Activated naive CD4-positive, alpha-beta T cell treated with anti-CD3 and anti-CD28 coated beads for 36 hours (primary cell): ENCODE data around the gene SPG21. TPM values are rescaled to one million over a fixed set of nuclear protein-coding genes. Genes with fewer than 3 reads are reported as not detected.
"Not testable (repeated sequence)": the region's sequence is repeated elsewhere in the genome, so short reads cannot be mapped to it uniquely, and the experiment has no call there.

Source experiments
- CTCF ChIA-PET: fragments of 350-600 bp; sonication (Branson Sonifier 250); formaldehyde crosslinking; loops from one replicate; lab custom pipeline; 2021; ENCODE audit warnings: antibody characterized with exemption; lab: Charles Lee
- DNase-seq: peaks from one replicate; pipeline ENCODE4 v3.0.0-alpha.2; 2020
- H3K27ac Mint-ChIP-seq: one replicate; pipeline ENCODE4 v1.8.0; 2021; ENCODE audit warnings: mild to moderate bottlenecking, mixed read lengths
- H3K27me3 Mint-ChIP-seq: one replicate; pipeline ENCODE4 v1.8.0; 2021; ENCODE audit warnings: low read depth, mixed read lengths
- H3K36me3 Mint-ChIP-seq: one replicate; pipeline ENCODE4 v1.8.0; 2021; ENCODE audit warnings: low read depth, mixed read lengths
- H3K4me1 Mint-ChIP-seq: one replicate; pipeline ENCODE4 v1.8.0; 2021; ENCODE audit warnings: low read depth, mixed read lengths
- H3K4me3 Mint-ChIP-seq: one replicate; pipeline ENCODE4 v1.8.0; 2021; ENCODE audit warnings: mild to moderate bottlenecking, moderate library complexity, mixed read lengths
- H3K9me3 Mint-ChIP-seq: one replicate; pipeline ENCODE4 v1.8.0; 2021; ENCODE audit warnings: mixed read lengths
- intact Hi-C: fragments of 100-400 bp; cut with micrococcal nuclease; formaldehyde crosslinking; loops from one replicate; pipeline ENCODE4 v1.15.1; 2023
- total RNA-seq, 2 experiments: library from RNA; stranded (reverse); gene quantifications; one replicate each; pipeline ENCODE4 v1.2.3, GENCODE V29; 2021

The SPG21 gene
- total RNA-seq, 2 experiments from 2014 or later = 67.7 to 68.0 TPM

DNA sequence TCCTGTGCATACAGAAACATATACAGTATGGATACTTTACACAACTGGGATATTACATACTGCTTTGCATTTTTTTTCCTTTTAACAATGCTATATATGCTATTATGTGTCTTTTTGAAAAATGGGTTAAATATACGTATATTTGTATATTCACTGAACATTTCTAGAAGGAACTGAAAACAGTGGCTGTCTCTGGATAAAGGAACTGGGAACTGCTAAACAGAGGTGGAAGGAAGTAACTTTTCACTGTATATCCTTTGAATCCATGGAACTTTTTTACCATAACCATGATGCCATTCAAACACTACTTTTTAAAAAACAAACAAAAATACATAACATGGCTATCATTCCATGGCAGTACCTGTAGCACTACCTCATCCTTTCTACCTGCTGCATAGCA, 37.9 kb upstream of the SPG21 start:
- peaks cover 16% of the 10 kb centered on the region for H3K36me3 Mint-ChIP-seq
- intact Hi-C loops = no loop called here

DNA sequence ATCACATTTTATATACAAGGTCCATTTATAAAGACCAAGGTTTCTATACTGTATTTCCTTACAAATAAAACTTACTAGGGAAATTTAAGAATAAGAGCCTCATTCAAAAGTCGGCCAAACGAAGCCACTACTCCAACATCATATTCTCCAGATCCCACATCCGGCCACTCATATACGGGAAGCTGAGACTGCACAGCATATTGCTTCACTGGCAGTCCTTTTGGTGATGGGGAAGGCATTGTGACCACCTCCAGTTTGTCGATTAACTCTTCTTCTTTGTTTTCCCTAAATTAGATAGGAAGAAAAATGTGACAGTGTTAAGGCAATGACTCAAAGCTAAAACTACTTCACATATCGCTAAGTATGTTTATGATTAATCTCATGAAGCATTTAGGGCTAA, 37.0 kb upstream of the SPG21 start:
- no peak for DNase-seq
- CTCF ChIA-PET = interaction anchor here (0.6 kb wide), 1 partner anchor 60 kb away, joined by 4 read pairs; no protein-coding TSS in a partner anchor
- peaks cover 16% of the 10 kb centered on the region for H3K36me3 Mint-ChIP-seq
- intact Hi-C loops = no loop called here
- peaks cover under 1% of the 10 kb centered on the region for H3K27me3 Mint-ChIP-seq
- no peaks in the 10 kb centered on the region for H3K9me3 Mint-ChIP-seq
- no peak overlapping the region for H3K4me3 Mint-ChIP-seq
- H3K4me1 Mint-ChIP-seq = peaks cover 14% of the 10 kb centered on the region
- no peak overlapping the region for H3K27ac Mint-ChIP-seq

More for the DNA sequence above, 37.9 kb upstream of the SPG21 start:
- Mint-ChIP-seq H3K27ac (no peak overlapping the region), H3K27me3 (peaks cover 5% of the 10 kb centered on the region), H3K9me3 (no peaks in the 10 kb centered on the region), H3K4me3 (peak overlapping the region; percentile 87), H3K4me1 (peaks cover 14% of the 10 kb centered on the region)
- no peak for DNase-seq
- CTCF ChIA-PET = interaction anchor here (0.6 kb wide), 1 partner anchor 60 kb away, joined by 4 read pairs; no protein-coding TSS in a partner anchor

DNA sequence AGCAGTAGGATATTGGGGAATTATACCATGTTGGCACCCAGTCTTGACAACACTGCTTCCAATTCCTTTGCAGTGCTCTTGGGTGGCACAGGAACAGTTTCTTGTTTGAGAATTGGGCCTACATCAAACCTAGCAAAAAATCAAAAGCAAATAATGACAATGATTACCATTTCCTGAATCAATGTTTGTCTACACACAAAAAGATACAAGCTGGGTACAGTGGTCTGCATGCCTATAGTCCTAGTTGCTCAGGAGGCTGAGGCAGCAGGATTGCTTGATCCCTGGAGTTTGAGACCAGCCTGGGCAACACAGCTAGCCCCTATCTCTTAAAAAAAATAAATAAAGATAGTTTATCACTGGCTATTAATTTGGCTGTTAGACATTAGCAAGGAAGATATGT, 31.8 kb upstream of the SPG21 start:
- DNase-seq = no peak
- no peak overlapping the region for H3K27ac Mint-ChIP-seq
- CTCF ChIA-PET = no interaction called here
- no peak overlapping the region for H3K4me3 Mint-ChIP-seq
- peaks cover 32% of the 10 kb centered on the region for H3K36me3 Mint-ChIP-seq
- no peaks in the 10 kb centered on the region for H3K27me3 Mint-ChIP-seq
- intact Hi-C loops = no loop called here
- no peaks in the 10 kb centered on the region for H3K4me1 Mint-ChIP-seq
- no peaks in the 10 kb centered on the region for H3K9me3 Mint-ChIP-seq

DNA sequence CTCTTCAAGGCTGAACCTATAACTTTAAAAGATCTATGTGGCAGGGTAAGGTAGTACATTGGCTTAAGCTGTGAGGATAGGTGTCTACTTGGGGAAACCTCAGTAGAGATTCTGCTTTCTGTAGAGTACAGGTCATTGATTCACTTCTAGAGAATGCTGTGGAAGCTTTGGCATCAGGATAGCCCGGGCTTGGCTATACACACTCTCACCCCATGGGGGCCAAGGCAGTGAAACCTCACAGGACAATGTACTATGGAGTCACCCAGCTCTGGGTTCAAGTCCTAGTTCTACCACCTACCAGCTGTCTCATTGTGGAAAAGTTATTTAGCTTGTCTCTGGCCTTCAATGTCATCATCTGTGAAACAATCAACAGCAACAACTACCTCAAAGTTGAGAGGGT, 30.7 kb upstream of the SPG21 start:
- Mint-ChIP-seq H3K36me3 (peaks cover 36% of the 10 kb centered on the region), H3K4me3 (no peak overlapping the region), H3K27me3 (no peaks in the 10 kb centered on the region), H3K4me1 (no peaks in the 10 kb centered on the region), H3K27ac (no peak overlapping the region), H3K9me3 (no peaks in the 10 kb centered on the region)
- CTCF ChIA-PET = interaction anchor here (0.7 to 1.0 kb wide), 3 partner anchors 13 to 266 kb away, joined by 3 to 4 read pairs (median 3); partner anchors contain the start of gene PARP16
- intact Hi-C loops = no loop called here
- no peak for DNase-seq

DNA sequence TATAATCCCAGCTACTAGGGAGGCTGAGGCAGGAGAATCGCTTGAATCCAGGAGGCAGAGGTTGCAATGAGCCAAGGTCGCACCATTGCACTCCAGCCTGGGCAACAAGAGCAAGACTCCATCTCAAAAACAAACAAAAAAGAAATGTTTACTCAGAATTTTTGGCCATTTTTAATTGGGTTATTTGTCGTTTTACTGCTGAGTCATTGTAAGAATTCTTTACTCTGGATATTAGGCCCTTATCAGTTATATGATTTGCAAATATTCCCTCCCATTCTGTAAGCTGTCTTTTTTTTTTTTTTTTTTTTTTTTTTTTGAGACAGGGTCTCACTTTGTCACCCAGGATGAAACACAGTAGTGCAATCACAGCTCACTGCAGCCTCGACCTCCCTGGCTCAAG, 21.5 kb upstream of the SPG21 start:
- CTCF ChIA-PET = interaction anchor here (0.5 to 0.6 kb wide), 2 partner anchors 77 to 142 kb away, joined by 3 read pairs; no protein-coding TSS in a partner anchor
- H3K9me3 Mint-ChIP-seq, DNase-seq, intact Hi-C loops, H3K27me3 Mint-ChIP-seq, H3K4me3 Mint-ChIP-seq, H3K4me1 Mint-ChIP-seq: not testable (repeated sequence)
- Mint-ChIP-seq H3K27ac (peak overlapping the region; percentile 24), H3K36me3 (peaks cover 31% of the 10 kb centered on the region)

DNA sequence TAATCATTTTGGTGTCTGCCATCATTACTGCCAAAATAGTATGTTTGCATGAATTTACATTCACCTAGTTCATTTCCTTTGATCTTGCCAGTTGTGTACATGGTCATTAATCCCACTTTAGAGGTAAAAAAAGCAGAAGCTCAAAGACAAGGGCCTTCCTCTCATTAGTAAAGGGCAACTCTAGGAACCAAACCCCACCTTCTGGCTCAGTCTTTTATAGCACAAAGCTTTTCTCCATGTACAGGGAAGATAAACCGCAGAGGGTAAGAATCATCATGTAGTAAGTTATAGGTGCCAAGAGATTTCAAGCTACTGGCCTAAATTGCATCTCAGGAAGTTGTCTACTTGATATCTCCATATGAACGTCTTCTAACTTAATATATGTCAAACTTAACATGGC, 19.3 kb upstream of the SPG21 start:
- no peak for DNase-seq
- H3K9me3 Mint-ChIP-seq = no peaks in the 10 kb centered on the region
- peaks cover 20% of the 10 kb centered on the region for H3K36me3 Mint-ChIP-seq
- no peaks in the 10 kb centered on the region for H3K4me1 Mint-ChIP-seq
- H3K4me3 Mint-ChIP-seq = no peak overlapping the region
- H3K27me3 Mint-ChIP-seq = no peaks in the 10 kb centered on the region
- CTCF ChIA-PET = interaction anchor here (0.6 to 0.9 kb wide), 3 partner anchors 93 to 277 kb away, joined by 3 read pairs; no protein-coding TSS in a partner anchor
- no peak overlapping the region for H3K27ac Mint-ChIP-seq
- intact Hi-C loops = no loop called here

DNA sequence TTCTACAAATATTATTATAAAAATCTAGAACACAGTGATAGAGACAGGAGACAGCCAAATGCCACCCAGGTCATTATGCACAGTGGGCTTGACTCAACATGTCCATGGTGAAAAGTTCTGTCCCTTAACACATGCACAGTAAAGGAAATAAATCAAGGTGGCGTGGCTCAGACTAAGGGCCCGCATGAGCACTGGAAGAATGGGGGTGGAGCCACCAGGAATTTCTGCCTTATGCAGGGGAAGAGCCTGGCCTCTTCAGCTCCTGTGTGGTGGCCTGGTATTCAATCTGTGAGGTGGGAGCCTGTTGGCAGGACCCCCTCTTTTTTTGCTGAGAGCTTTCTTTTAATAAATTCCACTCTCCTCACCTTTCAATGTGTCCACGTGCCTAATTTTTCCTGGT, 17.2 kb upstream of the SPG21 start:
- Mint-ChIP-seq H3K9me3 (no peaks in the 10 kb centered on the region), H3K27me3 (no peaks in the 10 kb centered on the region), H3K27ac (no peak overlapping the region), H3K4me1 (no peaks in the 10 kb centered on the region), H3K4me3 (no peak overlapping the region), H3K36me3 (peaks cover 8% of the 10 kb centered on the region)
- intact Hi-C loops = no loop called here
- DNase-seq = no peak
- CTCF ChIA-PET = no interaction called here

DNA sequence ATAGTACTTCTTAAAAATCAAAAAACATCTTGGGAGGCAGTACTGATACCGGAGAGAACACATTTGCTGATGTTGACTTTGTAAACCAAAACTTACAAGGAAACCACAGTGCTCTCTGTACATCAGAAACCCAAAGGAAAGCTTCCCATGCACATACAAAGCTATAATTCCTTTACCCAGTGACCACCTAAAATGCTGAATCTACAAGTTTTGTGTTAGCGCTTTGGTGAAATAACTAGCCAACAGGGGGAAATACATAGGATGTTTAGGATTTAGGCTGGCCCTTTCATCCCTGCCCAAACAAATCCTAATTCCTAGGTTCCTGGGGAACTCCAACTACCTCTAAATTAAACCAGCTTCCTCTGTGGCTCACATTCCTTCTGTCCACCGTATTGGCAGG, 15.3 kb upstream of the SPG21 start:
- Mint-ChIP-seq H3K4me1 (no peaks in the 10 kb centered on the region), H3K27me3 (no peaks in the 10 kb centered on the region), H3K27ac (no peak overlapping the region), H3K4me3 (no peak overlapping the region), H3K36me3 (peaks cover 7% of the 10 kb centered on the region), H3K9me3 (no peaks in the 10 kb centered on the region)
- no peak for DNase-seq
- intact Hi-C loops = no loop called here
- CTCF ChIA-PET = interaction anchor here (0.6 to 1.1 kb wide), 4 partner anchors 23 to 318 kb away, joined by 3 to 4 read pairs (median 3); no protein-coding TSS in a partner anchor

DNA sequence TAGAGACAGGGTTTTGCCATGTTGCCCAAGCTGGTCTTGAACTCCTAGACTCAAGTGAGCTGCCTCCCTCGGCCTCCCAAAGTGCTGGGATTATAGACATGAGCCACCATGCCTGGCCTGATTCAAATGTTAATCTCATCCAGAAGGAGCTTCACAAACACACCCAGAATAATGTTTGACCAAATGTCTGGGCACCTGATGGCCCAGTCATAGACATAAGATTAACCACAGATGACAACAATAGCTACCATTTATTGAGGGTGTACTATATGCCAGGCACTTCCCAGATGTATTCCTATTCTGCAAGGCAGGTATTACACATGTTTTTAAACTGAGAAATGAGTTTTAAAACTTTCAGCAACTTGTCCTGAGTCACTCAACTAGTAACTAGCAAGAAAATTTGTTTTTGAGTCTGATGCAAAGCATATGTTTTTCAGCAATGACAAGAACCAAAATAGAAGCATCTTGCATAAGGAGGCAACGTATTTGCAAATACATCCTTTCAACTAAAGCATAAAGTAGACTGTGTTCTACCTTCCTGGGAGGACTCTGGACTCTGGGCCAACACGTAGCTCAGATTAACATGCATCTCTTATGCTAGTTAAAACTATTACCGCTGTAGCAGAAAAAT, 8.1 kb upstream of the SPG21 start:
- no peak for DNase-seq
- peaks cover under 1% of the 10 kb centered on the region for H3K36me3 Mint-ChIP-seq

DNA sequence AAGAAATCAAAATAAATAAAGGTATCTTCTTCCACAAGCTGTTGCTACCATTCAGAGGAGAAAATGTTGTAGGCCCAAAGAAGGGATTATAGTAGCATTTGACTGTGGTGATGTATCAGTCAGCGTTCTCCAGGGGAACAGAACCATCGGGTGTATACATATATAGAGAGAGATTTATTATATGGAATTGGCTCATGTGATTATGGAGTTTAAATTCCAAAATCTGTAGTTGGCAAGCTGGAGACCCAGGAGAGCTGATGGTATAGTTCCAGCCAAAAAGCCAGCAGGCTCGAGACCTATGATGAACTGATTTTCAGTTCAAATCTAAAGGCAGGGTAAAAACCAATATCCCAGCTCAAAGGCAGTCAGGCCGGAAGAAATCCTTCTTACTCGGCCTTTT, 7.4 kb upstream of the SPG21 start:
- H3K9me3 Mint-ChIP-seq = no peaks in the 10 kb centered on the region
- intact Hi-C loops = no loop called here
- CTCF ChIA-PET = no interaction called here

More for the DNA sequence above, 8.1 kb upstream of the SPG21 start:
- no peaks in the 10 kb centered on the region for H3K4me1 Mint-ChIP-seq
- no peaks in the 10 kb centered on the region for H3K27me3 Mint-ChIP-seq
- H3K4me3 Mint-ChIP-seq = no peak overlapping the region
- CTCF ChIA-PET = no interaction called here
- H3K27ac Mint-ChIP-seq = no peak overlapping the region
- no peaks in the 10 kb centered on the region for H3K9me3 Mint-ChIP-seq
- intact Hi-C loops = no loop called here

DNA sequence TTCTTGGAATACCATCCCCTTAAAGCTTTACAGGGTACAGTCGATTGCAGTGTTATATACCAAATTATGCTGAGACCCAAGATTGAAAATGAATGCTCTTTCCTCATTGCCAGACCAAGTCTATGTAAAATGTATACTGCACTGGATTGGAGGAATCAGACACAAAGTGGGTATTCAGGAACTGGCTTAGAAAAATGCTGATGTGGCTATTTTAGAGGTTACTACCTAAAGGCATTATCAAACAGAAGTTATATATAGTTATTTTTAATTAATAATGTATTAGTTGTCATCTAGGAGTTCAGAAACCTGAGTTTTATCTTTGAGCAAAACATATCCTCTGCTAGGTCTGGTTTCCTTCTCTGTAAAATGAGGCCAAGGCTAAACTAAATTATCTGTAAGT, 3.6 kb upstream of the SPG21 start:
- Mint-ChIP-seq H3K36me3 (no peaks in the 10 kb centered on the region), H3K4me3 (no peak overlapping the region)

More for the DNA sequence above, 7.4 kb upstream of the SPG21 start:
- H3K27ac Mint-ChIP-seq = no peak overlapping the region
- no peak for DNase-seq
- no peaks in the 10 kb centered on the region for H3K36me3 Mint-ChIP-seq
- no peaks in the 10 kb centered on the region for H3K4me1 Mint-ChIP-seq
- no peaks in the 10 kb centered on the region for H3K27me3 Mint-ChIP-seq
- no peak overlapping the region for H3K4me3 Mint-ChIP-seq

DNA sequence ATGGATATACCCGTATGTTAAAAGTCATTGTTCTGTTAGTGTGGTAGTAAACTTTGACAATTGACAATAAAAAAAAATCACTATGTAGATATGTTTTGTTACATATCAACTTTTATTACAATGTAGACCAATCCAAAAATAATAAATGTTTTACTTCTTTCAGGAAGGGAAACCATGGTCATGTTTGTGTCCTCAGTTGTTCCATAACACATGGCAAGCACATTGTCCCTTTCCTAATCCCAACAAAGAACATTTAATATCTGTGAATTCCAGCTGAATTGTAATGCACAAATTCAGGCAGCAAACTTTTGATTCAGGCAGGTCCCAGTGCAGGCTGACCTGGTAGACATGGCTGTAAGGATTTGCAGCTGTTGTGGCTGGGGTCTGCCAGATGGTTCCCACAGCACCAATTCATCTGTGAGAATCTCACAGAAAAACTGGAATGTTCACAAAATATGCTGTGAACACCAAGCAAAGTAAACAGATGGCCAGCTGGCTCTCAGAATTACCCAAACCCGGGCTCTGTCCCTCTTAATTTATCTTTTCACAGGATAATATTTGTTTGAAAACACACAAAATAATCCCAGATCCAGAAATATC, 1.9 kb upstream of the SPG21 start:
- H3K27ac Mint-ChIP-seq = no peak overlapping the region
- peaks cover 5% of the 10 kb centered on the region for H3K36me3 Mint-ChIP-seq
- no peak overlapping the region for H3K4me3 Mint-ChIP-seq
- intact Hi-C loops = loop anchor here (2.0 to 5.0 kb wide), 2 partner anchors 37 to 84 kb away; partner anchors contain the start of gene MTFMT
- no peaks in the 10 kb centered on the region for H3K9me3 Mint-ChIP-seq
- DNase-seq = no peak
- H3K4me1 Mint-ChIP-seq = peaks cover 28% of the 10 kb centered on the region
- H3K27me3 Mint-ChIP-seq = no peaks in the 10 kb centered on the region
- CTCF ChIA-PET = interaction anchor here (1.0 kb wide), 1 partner anchor 261 kb away, joined by 3 read pairs; no protein-coding TSS in a partner anchor

More for the DNA sequence above, 3.6 kb upstream of the SPG21 start:
- CTCF ChIA-PET = interaction anchor here (0.8 kb wide), 1 partner anchor 272 kb away, joined by 3 read pairs; no protein-coding TSS in a partner anchor
- DNase-seq = no peak
- Mint-ChIP-seq H3K4me1 (peaks cover 12% of the 10 kb centered on the region), H3K27ac (no peak overlapping the region), H3K9me3 (no peaks in the 10 kb centered on the region), H3K27me3 (no peaks in the 10 kb centered on the region)
- intact Hi-C loops = loop anchor here (5.0 kb wide), 1 partner anchor 86 kb away; no protein-coding TSS in a partner anchor
